GM13977 (cell line): Measurements from ENCODE around the gene FOXN3.

Experiments used
- DNase-seq: peaks from one replicate; pipeline ENCODE4 v3.0.0; 2012; ENCODE audit warnings: low spot score
- CTCF ChIP-seq: IDR thresholded peaks from 2 replicates; pipeline ENCODE4 v1.5.1; 2012; ENCODE audit warnings: mild to moderate bottlenecking, control low read depth; ENCODE audit not compliant: insufficient read depth; ENCODE audit errors: extremely low read depth, missing control alignments
- in situ Hi-C: fragments of 300-500 bp; cut with MboI; formaldehyde crosslinking; loops from one replicate; pipeline ENCODE4 v1.12.0; 2022; ENCODE audit warnings: low sequenced_read_pairs, low pct_unique_long_range_greater_than_20kb, mixed read lengths, inconsistent platforms; ENCODE audit not compliant: unreplicated experiment

The FOXN3 gene

GRCh38 chr14:89411976-89412375 lies 5.1 kb downstream of the FOXN3 start:
- no peak for DNase-seq
- no peak for TF ChIP-seq CTCF
- in situ Hi-C loops, result loop anchor here (25.0 kb wide), 1 partner anchor 375 kb away; no protein-coding TSS in a partner anchor

DNA sequence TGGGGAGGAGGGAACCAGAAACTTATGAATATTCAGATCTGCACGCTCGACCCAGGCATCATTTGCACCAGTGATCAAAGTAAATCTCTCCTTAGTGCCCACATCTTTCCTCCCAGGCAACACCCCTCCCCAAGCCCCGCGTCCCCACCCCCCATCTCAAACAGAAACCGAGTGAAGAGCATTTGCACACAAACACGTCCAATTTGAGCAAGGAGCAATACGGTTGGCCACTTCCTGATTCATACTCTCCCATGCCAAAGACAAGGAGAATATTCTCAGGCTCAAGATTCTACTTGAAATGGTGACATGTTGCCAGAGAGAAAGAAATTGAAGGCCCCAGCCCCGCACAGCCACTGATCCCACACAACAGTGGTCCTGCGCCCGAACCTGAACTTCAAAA lies 7.1 kb downstream of the FOXN3 start:
- no peak for DNase-seq
- no peak for TF ChIP-seq CTCF
- in situ Hi-C loops, result loop anchor here (25.0 kb wide), 1 partner anchor 373 kb away; no protein-coding TSS in a partner anchor

GRCh38 chr14:89408907-89409700 lies 7.9 kb downstream of the FOXN3 start:
- no peak for DNase-seq
- no peak for TF ChIP-seq CTCF
- in situ Hi-C loops, result loop anchor here (25.0 kb wide), 1 partner anchor 372 kb away; no protein-coding TSS in a partner anchor

- DNase-seq, result no peak
- no peak for TF ChIP-seq CTCF
- in situ Hi-C loops, result loop anchor here (25.0 kb wide), 1 partner anchor 371 kb away; no protein-coding TSS in a partner anchor
Observed at GRCh38 chr14:89407856-89408255, 9.2 kb downstream of the FOXN3 start.

DNA sequence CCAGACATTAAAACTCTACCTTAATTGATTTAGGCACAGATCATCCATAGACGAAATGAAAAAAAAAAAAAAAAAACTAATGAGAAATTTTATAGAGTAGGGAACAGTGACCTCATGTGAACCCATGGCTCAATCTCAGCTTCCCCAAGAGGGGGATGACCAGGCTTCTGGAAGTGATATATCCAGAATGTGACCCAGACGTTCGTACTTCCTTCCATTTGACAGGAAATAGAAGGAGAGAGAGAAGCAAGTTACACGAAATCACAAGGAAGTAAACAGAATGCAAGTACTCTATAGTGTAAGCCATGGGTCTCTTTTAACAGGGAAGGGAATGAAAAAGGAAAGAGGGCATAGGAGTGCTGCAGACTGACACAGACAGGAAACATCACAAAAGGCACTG lies 10.1 kb downstream of the FOXN3 start:
- TF ChIP-seq CTCF, result no peak
- no peak for DNase-seq
- in situ Hi-C loops, result loop anchor here (25.0 kb wide), 1 partner anchor 370 kb away; no protein-coding TSS in a partner anchor

- DNase-seq, result no peak
- TF ChIP-seq CTCF, result no peak
- in situ Hi-C loops, result loop anchor here (25.0 kb wide), 1 partner anchor 369 kb away; no protein-coding TSS in a partner anchor
Observed at GRCh38 chr14:89406361-89406760, 10.7 kb downstream of the FOXN3 start.
